ENCODE measurements around the gene CARD14.

CARD14 gene

GRCh38 chr17:80145076-80146075 lies 24.5 kb upstream of the CARD14 start:
- no peak for DNase-seq (ENCODE audit: low read depth)
- no peak for TF ChIP-seq MYC (IDR thresholded peaks at IDR 0.05; ENCODE audit: low read depth, low read length)
- no peak for TF ChIP-seq CTCF (IDR thresholded peaks at IDR 0.05; ENCODE audit: low read depth, low read length)
- TF ChIP-seq, protein P1, sequence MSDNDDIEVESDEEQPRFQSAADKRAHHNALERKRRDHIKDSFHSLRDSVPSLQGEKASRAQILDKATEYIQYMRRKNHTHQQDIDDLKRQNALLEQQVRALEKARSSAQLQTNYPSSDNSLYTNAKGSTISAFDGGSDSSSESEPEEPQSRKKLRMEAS (IDR thresholded peaks at IDR 0.05; ENCODE audit: low read depth, low read length): no peak
- H3K4me3 ChIP-seq (ENCODE audit: low read depth, low read length): peak overlapping the region; percentile 89

- H3K4me3 ChIP-seq (ENCODE audit: low read depth, low read length): peak overlapping the region; percentile 89
- TF ChIP-seq MYC (IDR thresholded peaks at IDR 0.05; ENCODE audit: low read depth, low read length) (no peak), POLR2A (IDR thresholded peaks at IDR 0.05; ENCODE audit: extremely low read depth, insufficient read length) (no peak)
- TF ChIP-seq, protein P1 (IDR thresholded peaks at IDR 0.05; ENCODE audit: low read depth, low read length): no peak
- DNase-seq (ENCODE audit: low read depth): peak; percentile 34
Observed at GRCh38 chr17:80146121-80147034, 23.5 kb upstream of the CARD14 start.

GRCh38 chr17:80147035-80147822 lies 22.6 kb upstream of the CARD14 start, which contains the start of gene EIF4A3:
Gene EIF4A3 (minus strand): TSS chr17:80147128. CDS start chr17:80146961, 167 bp downstream.
- H3K4me3 ChIP-seq (ENCODE audit: low read depth, low read length): peak within 1 kb of the TSS; percentile 89
- peak; percentile 99 for DNase-seq (ENCODE audit: low read depth)
- TF ChIP-seq MYC (IDR thresholded peaks at IDR 0.05; ENCODE audit: low read depth, low read length) (peak; percentile 61), CTCF (IDR thresholded peaks at IDR 0.05; ENCODE audit: low read depth, low read length) (no peak), POLR2A (IDR thresholded peaks at IDR 0.05; ENCODE audit: extremely low read depth, insufficient read length) (peak; percentile 62)
- TF ChIP-seq, protein P1 (IDR thresholded peaks at IDR 0.05; ENCODE audit: low read depth, low read length): peak; percentile 79

GRCh38 chr17:80151333-80151732 lies 18.5 kb upstream of the CARD14 start:
- TF ChIP-seq, protein P1 (IDR thresholded peaks at IDR 0.05; ENCODE audit: low read depth, low read length): no peak
- no peak for TF ChIP-seq CTCF (IDR thresholded peaks at IDR 0.05; ENCODE audit: low read depth, low read length)
- no peak for TF ChIP-seq MYC (IDR thresholded peaks at IDR 0.05; ENCODE audit: low read depth, low read length)
- DNase-seq (ENCODE audit: low read depth): peak; percentile 47
- no peak overlapping the region for H3K4me3 ChIP-seq (ENCODE audit: low read depth, low read length)

- H3K4me3 ChIP-seq (ENCODE audit: low read depth, low read length): peak overlapping the region; percentile 21
- peak; percentile 98 for DNase-seq (ENCODE audit: low read depth)
- peak; percentile 74 for TF ChIP-seq MYC (IDR thresholded peaks at IDR 0.05; ENCODE audit: low read depth, low read length)
- TF ChIP-seq CTCF (IDR thresholded peaks at IDR 0.05; ENCODE audit: low read depth, low read length): no peak
- TF ChIP-seq, protein P1 (IDR thresholded peaks at IDR 0.05; ENCODE audit: low read depth, low read length): peak; percentile 78
- no peak for TF ChIP-seq POLR2A (IDR thresholded peaks at IDR 0.05; ENCODE audit: extremely low read depth, insufficient read length)
Observed at GRCh38 chr17:80152081-80152702, 17.6 kb upstream of the CARD14 start.

Data from NB4 (cell line).